Measurements from ENCODE around the gene TRIM52. TPM values are rescaled to one million over a fixed set of nuclear protein-coding genes. Genes with fewer than 3 reads are reported as not detected.

Gene TRIM52
- total RNA-seq, result 1.3 and 2.2 TPM in 2 replicates

DNA sequence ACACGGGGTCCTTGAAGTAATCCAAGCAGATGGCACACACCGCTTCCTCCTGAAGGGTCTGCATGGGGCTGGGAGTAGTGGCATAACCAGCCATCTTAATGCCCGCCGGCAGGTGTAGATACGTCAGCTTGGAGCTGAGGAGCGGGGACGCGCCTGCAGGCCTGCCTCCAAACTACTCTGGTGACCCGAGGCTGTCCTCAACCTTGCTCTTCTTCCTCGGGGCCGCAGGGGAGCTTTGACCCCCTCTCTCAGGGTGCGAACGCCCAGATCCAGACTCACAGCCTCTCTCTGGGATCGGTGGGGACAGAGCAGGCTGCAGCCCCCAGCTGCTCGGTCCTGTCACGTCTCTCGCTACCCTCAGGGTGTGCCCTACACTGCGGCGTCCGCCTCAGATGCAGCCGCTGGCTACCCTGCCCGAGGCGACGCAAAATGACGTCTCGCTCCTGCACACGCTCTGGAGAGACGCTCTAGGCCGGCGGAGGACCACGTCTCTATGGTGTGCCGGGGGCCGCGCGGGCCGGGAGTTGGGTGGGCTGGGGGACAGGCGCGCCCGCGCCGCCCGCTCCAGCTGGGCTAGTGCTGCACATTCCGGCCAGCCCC, at the start of gene TRIM52:
TSS of gene TRIM52 (minus strand) at position 424 of the 600 bp plus-strand sequence. CDS start at position 94, 330 bp downstream.

GRCh38 chr5:181243564-181244343, 17.2 kb downstream of the TRIM52 start, which contains the start of gene RACK1:
TSS of gene RACK1 (minus strand) at chr5:181243906. CDS start at chr5:181243800, 106 bp downstream.

DNA sequence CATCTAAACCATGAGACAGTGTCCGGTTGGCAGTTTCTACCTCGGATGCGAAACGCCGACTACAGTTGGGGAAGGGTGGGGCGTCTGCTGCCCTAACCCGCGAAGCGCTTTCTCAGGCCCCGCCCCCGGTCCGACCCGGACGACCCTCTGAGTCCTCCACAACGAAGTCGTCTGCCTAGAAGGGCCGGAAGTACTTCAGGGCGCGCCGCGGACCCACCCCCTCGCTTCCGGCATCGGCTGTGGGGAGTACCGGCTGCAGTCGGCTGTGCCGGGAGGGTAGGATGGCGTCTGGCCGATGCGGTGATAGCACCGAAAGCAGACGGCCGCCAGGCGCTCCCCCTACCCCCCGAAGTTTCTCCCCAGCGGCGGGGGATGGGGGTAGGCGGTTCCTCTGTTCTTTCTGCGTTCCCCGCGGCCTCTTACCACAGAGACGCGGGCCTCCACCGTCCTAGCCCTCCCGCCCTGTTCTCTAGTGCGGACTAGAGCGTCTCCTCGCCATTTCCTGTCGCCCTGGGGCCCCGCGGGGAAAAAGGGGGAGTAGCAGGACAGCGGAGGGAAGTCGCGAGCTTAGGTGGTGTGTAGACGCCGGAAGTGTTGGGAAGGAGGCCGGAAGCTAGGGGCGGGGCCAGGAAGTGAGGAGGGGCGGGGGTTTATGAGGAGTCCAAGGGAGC, 37.8 kb downstream of the TRIM52 start, which contains the start of gene TRIM41:
TSS of gene TRIM41 (plus strand) at position 224 of the 671 bp plus-strand sequence. CDS start 719 bp downstream, outside the sequence.

Other genes with a start within 250 kb of the TRIM52 start
- gene BTNL9, start 220.9 kb downstream of the TRIM52 start, total RNA-seq, result not detected in 2 replicates
- gene OR2V1, start 130.0 kb downstream of the TRIM52 start, total RNA-seq, result not detected in 2 replicates
- gene OR2V2, start 113.6 kb downstream of the TRIM52 start, total RNA-seq, result not detected in 2 replicates
- gene TRIM7, start 55.9 kb downstream of the TRIM52 start, total RNA-seq, result 4.1 and 8.8 TPM in 2 replicates
- gene TRIM41, start 37.9 kb downstream of the TRIM52 start, total RNA-seq, result 9.1 and 11.2 TPM in 2 replicates
- gene RACK1, start 17.2 kb downstream of the TRIM52 start, total RNA-seq, result 3,671 and 4,217 TPM in 2 replicates
- not detected in 2 replicates for gene OR4F3, start 106.1 kb upstream of the TRIM52 start, total RNA-seq